ENCODE measurements around the gene PTOV1.

- TF ChIP-seq ATF3 (IDR thresholded peaks at IDR 0.05; ENCODE audit: insufficient read depth, low read depth, low read length) (no peak), EP300 (IDR thresholded peaks at IDR 0.05; ENCODE audit: borderline replicate concordance in 1 of 2, low read depth in 2 of 2, low read length in 2 of 2) (no peak), CTCF (IDR thresholded peaks at IDR 0.05; ENCODE audit: control extremely low read depth in 1 of 3, insufficient read depth in 1 of 3, low read depth in 1 of 3, low read length in 3 of 3) (no peak), USF2 (IDR thresholded peaks at IDR 0.05; ENCODE audit: low read length) (no peak), POLR2AphosphoS5 (IDR thresholded peaks at IDR 0.05; ENCODE audit: low read depth, low read length) (no peak), EZH2 (IDR thresholded peaks at IDR 0.05; ENCODE audit: low read depth, low read length, severe bottlenecking) (no peak), ZNF274 (IDR thresholded peaks at IDR 0.05; ENCODE audit: borderline replicate concordance, extremely low read depth, low read length) (no peak), CREB1 (IDR thresholded peaks at IDR 0.05) (no peak), TAF1 (IDR thresholded peaks at IDR 0.05; ENCODE audit: low read depth, low read length) (no peak), FOSL1 (IDR thresholded peaks at IDR 0.05; ENCODE audit: insufficient read depth, low read depth, low read length) (no peak)
These were observed 12.4 kb downstream of the PTOV1 start for GRCh38 chr19:49863254-49863934.

Measured in H1 (cell line).